ENCODE measurements around the gene KLK13.

KLK13 gene

DNA sequence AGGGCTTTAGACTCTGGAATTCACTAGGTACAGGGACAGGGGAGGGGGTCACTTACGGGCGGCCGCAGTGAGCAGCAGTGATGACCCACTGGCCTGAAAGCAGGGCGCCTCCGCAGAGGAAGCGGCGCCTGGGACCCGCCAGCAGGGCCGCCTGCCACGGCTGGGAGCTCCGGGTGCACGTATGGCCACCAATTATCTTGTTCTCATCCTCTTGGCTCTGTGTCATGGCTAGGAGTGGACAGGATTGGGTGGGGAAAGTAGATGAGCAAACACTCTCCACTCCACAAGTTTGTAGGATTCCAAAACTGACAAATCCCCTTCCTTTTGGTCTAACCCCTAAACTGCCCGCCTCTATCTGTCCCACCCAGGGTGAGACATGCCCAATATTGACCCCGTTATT lies 16.6 kb upstream of the KLK13 start:
- Histone ChIP-seq H3K9ac (ENCODE audit: low read length) (no peak overlapping the region), H3K27ac (ENCODE audit: low read depth, low read length) (no peak overlapping the region), H3K14ac (ENCODE audit: low read length) (no peak overlapping the region), H2BK5ac (ENCODE audit: low read depth, low read length, poor library complexity) (no peak overlapping the region), H3K4me2 (ENCODE audit: low read length) (no peak overlapping the region), H4K8ac (ENCODE audit: low read depth, low read length) (no peak overlapping the region), H3K4me1 (ENCODE audit: control insufficient read depth in 1 of 2, insufficient read depth in 2 of 2, low read length in 2 of 2) (no peaks in the 10 kb centered on the region), H3K4me3 (ENCODE audit: low read depth, low read length) (no peak overlapping the region), H2BK120ac (ENCODE audit: insufficient read depth, low read length, poor library complexity) (no peak overlapping the region), H3K79me1 (ENCODE audit: low read length) (no peaks in the 10 kb centered on the region), H3K79me2 (ENCODE audit: control insufficient read depth, insufficient read depth, low read length, poor library complexity) (no peaks in the 10 kb centered on the region), H3K23ac (ENCODE audit: low read length) (no peak overlapping the region), H3K9me3 (ENCODE audit: insufficient read depth, low read depth, low read length) (peaks cover 2% of the 10 kb centered on the region), H2AK5ac (ENCODE audit: low read length) (no peak overlapping the region), H3K36me3 (ENCODE audit: control insufficient read depth in 1 of 2, insufficient read depth in 2 of 2, low read length in 2 of 2) (no peaks in the 10 kb centered on the region), H4K91ac (ENCODE audit: low read depth, low read length) (no peak overlapping the region), H3K4ac (ENCODE audit: low read depth, low read length) (no peak overlapping the region), H4K12ac (ENCODE audit: low read depth, low read length) (no peak overlapping the region), H2BK12ac (ENCODE audit: low read length) (no peak overlapping the region), H3K27me3 (ENCODE audit: insufficient read depth, low read length) (no peaks in the 10 kb centered on the region), H3K18ac (ENCODE audit: low read length) (no peak overlapping the region), H2AFZ (ENCODE audit: insufficient read depth, low read length, poor library complexity) (no peak overlapping the region)
- WGBS (ENCODE audit: extremely low coverage, insufficient coverage, insufficient read length) = no CpG with 5 or more reads among the region's 14 CpGs
- no peak for DNase-seq

- Histone ChIP-seq H2AK5ac (ENCODE audit: low read length) (no peak overlapping the region), H3K4ac (ENCODE audit: low read depth, low read length) (no peak overlapping the region), H2BK12ac (ENCODE audit: low read length) (no peak overlapping the region), H3K4me2 (ENCODE audit: low read length) (no peak overlapping the region), H3K23ac (ENCODE audit: low read length) (no peak overlapping the region), H4K8ac (ENCODE audit: low read depth, low read length) (no peak overlapping the region), H3K79me2 (ENCODE audit: control insufficient read depth, insufficient read depth, low read length, poor library complexity) (no peaks in the 10 kb centered on the region), H3K27ac (ENCODE audit: low read depth, low read length) (no peak overlapping the region), H3K27me3 (ENCODE audit: insufficient read depth, low read length) (no peaks in the 10 kb centered on the region), H3K9ac (ENCODE audit: low read length) (no peak overlapping the region), H3K36me3 (ENCODE audit: control insufficient read depth in 1 of 2, insufficient read depth in 2 of 2, low read length in 2 of 2) (no peaks in the 10 kb centered on the region), H3K4me3 (ENCODE audit: low read depth, low read length) (peak overlapping the region; percentile 5), H3K4me1 (ENCODE audit: control insufficient read depth in 1 of 2, insufficient read depth in 2 of 2, low read length in 2 of 2) (no peaks in the 10 kb centered on the region), H3K9me3 (ENCODE audit: insufficient read depth, low read depth, low read length) (peaks cover 2% of the 10 kb centered on the region), H2BK120ac (ENCODE audit: insufficient read depth, low read length, poor library complexity) (no peak overlapping the region), H3K79me1 (ENCODE audit: low read length) (no peaks in the 10 kb centered on the region), H2AFZ (ENCODE audit: insufficient read depth, low read length, poor library complexity) (no peak overlapping the region), H4K91ac (ENCODE audit: low read depth, low read length) (no peak overlapping the region), H3K18ac (ENCODE audit: low read length) (no peak overlapping the region), H2BK5ac (ENCODE audit: low read depth, low read length, poor library complexity) (no peak overlapping the region), H3K14ac (ENCODE audit: low read length) (no peak overlapping the region), H4K12ac (ENCODE audit: low read depth, low read length) (no peak overlapping the region)
- DNase-seq = no peak
- no CpG with 5 or more reads among the region's 27 CpGs for WGBS (ENCODE audit: extremely low coverage, insufficient coverage, insufficient read length)
Measured at GRCh38 chr19:51079481-51080110, 14.7 kb upstream of the KLK13 start.

- no peak overlapping the region for H2AK5ac ChIP-seq (ENCODE audit: low read length)
- H4K12ac ChIP-seq (ENCODE audit: low read depth, low read length) = no peak overlapping the region
- H3K79me1 ChIP-seq (ENCODE audit: low read length) = no peaks in the 10 kb centered on the region
- H2BK12ac ChIP-seq (ENCODE audit: low read length) = no peak overlapping the region
- H4K91ac ChIP-seq (ENCODE audit: low read depth, low read length) = no peak overlapping the region
- H3K27ac ChIP-seq (ENCODE audit: low read depth, low read length) = no peak overlapping the region
- H3K36me3 ChIP-seq (ENCODE audit: control insufficient read depth in 1 of 2, insufficient read depth in 2 of 2, low read length in 2 of 2) = no peaks in the 10 kb centered on the region
- H3K79me2 ChIP-seq (ENCODE audit: control insufficient read depth, insufficient read depth, low read length, poor library complexity) = no peaks in the 10 kb centered on the region
- no peak overlapping the region for H3K4ac ChIP-seq (ENCODE audit: low read depth, low read length)
- H3K4me3 ChIP-seq (ENCODE audit: low read depth, low read length) = no peak overlapping the region
- DNase-seq = no peak
- H3K23ac ChIP-seq (ENCODE audit: low read length) = no peak overlapping the region
- H3K9ac ChIP-seq (ENCODE audit: low read length) = no peak overlapping the region
- H3K9me3 ChIP-seq (ENCODE audit: insufficient read depth, low read depth, low read length) = peaks cover 2% of the 10 kb centered on the region
- no peaks in the 10 kb centered on the region for H3K27me3 ChIP-seq (ENCODE audit: insufficient read depth, low read length)
- WGBS (ENCODE audit: extremely low coverage, insufficient coverage, insufficient read length) = no CpG with 5 or more reads among the region's 6 CpGs
- H2AFZ ChIP-seq (ENCODE audit: insufficient read depth, low read length, poor library complexity) = no peak overlapping the region
- H3K14ac ChIP-seq (ENCODE audit: low read length) = no peak overlapping the region
- H4K8ac ChIP-seq (ENCODE audit: low read depth, low read length) = no peak overlapping the region
- H3K18ac ChIP-seq (ENCODE audit: low read length) = no peak overlapping the region
- no peaks in the 10 kb centered on the region for H3K4me1 ChIP-seq (ENCODE audit: control insufficient read depth in 1 of 2, insufficient read depth in 2 of 2, low read length in 2 of 2)
- H3K4me2 ChIP-seq (ENCODE audit: low read length) = no peak overlapping the region
- H2BK5ac ChIP-seq (ENCODE audit: low read depth, low read length, poor library complexity) = no peak overlapping the region
- H2BK120ac ChIP-seq (ENCODE audit: insufficient read depth, low read length, poor library complexity) = no peak overlapping the region
Measured at GRCh38 chr19:51078731-51079130, 13.8 kb upstream of the KLK13 start.

DNA sequence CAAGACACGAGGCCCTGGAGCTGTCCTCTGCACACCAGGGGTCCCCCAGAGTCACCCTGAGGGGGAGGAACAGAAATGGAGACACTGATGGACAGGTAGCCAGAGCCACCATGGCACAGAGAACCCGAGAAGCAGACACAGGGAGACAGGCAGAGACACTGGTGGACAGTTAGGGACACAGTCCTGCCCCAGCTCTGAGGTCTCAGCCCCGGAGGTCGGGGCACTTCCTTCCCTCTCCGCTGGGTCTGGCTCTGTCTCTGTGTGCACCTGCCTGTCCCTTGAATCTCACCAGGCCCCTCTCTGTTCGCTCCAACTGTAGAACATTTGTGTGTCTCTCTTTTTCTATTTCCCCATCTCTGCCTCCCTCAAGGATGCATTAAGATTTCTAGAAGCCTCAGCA lies 13.2 kb upstream of the KLK13 start:
- WGBS (ENCODE audit: extremely low coverage, insufficient coverage, insufficient read length) = no CpG with 5 or more reads among the region's 6 CpGs
- Histone ChIP-seq H3K27ac (ENCODE audit: low read depth, low read length) (no peak overlapping the region), H3K14ac (ENCODE audit: low read length) (no peak overlapping the region), H3K79me2 (ENCODE audit: control insufficient read depth, insufficient read depth, low read length, poor library complexity) (no peaks in the 10 kb centered on the region), H4K12ac (ENCODE audit: low read depth, low read length) (no peak overlapping the region), H3K79me1 (ENCODE audit: low read length) (no peaks in the 10 kb centered on the region), H2BK5ac (ENCODE audit: low read depth, low read length, poor library complexity) (no peak overlapping the region), H3K4me3 (ENCODE audit: low read depth, low read length) (no peak overlapping the region), H2AFZ (ENCODE audit: insufficient read depth, low read length, poor library complexity) (no peak overlapping the region), H3K9ac (ENCODE audit: low read length) (no peak overlapping the region), H2AK5ac (ENCODE audit: low read length) (no peak overlapping the region), H2BK12ac (ENCODE audit: low read length) (no peak overlapping the region), H3K4me1 (ENCODE audit: control insufficient read depth in 1 of 2, insufficient read depth in 2 of 2, low read length in 2 of 2) (no peaks in the 10 kb centered on the region), H3K4ac (ENCODE audit: low read depth, low read length) (no peak overlapping the region), H3K4me2 (ENCODE audit: low read length) (no peak overlapping the region), H3K27me3 (ENCODE audit: insufficient read depth, low read length) (no peaks in the 10 kb centered on the region), H3K18ac (ENCODE audit: low read length) (no peak overlapping the region), H3K9me3 (ENCODE audit: insufficient read depth, low read depth, low read length) (peaks cover 2% of the 10 kb centered on the region), H4K8ac (ENCODE audit: low read depth, low read length) (no peak overlapping the region), H2BK120ac (ENCODE audit: insufficient read depth, low read length, poor library complexity) (no peak overlapping the region), H4K91ac (ENCODE audit: low read depth, low read length) (no peak overlapping the region), H3K36me3 (ENCODE audit: control insufficient read depth in 1 of 2, insufficient read depth in 2 of 2, low read length in 2 of 2) (no peaks in the 10 kb centered on the region), H3K23ac (ENCODE audit: low read length) (no peak overlapping the region)
- DNase-seq = no peak

Data from trophoblast cell (in vitro differentiated cells and primary cell).